ELR (cell line): ENCODE measurements around the gene CFAP157.

Source experiments
- DNase-seq: peaks from one replicate; pipeline ENCODE4 v3.0.0-alpha.2; 2015; ENCODE audit warnings: low read depth

Gene CFAP157

DNA sequence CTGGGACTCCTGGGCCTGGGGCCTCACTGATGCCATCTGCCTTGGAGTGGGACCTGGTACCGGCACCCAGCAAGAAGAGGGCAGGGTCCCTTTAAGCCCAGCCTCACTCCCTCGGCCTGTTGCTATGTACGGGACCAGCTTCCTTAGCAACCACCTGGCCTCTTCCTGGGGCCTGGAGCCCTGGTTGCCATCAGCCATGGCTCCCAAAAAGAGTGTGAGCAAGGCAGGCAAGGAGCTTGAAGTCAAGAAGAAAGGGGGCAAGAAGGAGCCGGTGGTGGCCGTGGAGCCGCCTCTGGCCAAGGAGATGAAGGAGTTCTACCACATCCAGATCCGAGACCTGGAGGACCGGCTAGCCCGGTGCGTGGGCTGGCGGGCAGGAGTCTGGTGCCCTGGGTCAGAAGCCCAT is at the start of gene CFAP157:
Gene CFAP157 (plus strand): TSS at position 153 of the 406 bp plus-strand sequence. CDS start 44 bp downstream, at position 197.
- no peak for DNase-seq

DNA sequence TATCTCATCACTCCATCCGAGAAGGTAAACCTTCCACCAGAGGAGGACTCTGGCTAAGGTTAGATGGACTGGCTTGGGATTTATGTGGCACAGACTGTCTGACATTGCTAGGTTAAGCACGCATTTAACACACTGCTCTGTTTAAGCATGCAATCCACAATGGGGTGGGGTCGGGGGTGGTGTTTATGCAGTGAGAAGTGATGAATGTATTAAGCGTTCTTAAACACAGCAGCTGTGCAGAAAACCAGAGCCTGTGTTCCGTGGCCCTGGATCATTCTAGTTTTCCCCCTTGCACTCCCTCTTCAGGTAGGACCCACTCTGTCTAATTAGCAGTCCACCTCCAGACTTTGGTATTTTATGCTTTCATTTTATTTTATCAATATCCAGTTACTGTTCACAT is 48.4 kb upstream of the CFAP157 start:
- DNase-seq, result no peak

DNA sequence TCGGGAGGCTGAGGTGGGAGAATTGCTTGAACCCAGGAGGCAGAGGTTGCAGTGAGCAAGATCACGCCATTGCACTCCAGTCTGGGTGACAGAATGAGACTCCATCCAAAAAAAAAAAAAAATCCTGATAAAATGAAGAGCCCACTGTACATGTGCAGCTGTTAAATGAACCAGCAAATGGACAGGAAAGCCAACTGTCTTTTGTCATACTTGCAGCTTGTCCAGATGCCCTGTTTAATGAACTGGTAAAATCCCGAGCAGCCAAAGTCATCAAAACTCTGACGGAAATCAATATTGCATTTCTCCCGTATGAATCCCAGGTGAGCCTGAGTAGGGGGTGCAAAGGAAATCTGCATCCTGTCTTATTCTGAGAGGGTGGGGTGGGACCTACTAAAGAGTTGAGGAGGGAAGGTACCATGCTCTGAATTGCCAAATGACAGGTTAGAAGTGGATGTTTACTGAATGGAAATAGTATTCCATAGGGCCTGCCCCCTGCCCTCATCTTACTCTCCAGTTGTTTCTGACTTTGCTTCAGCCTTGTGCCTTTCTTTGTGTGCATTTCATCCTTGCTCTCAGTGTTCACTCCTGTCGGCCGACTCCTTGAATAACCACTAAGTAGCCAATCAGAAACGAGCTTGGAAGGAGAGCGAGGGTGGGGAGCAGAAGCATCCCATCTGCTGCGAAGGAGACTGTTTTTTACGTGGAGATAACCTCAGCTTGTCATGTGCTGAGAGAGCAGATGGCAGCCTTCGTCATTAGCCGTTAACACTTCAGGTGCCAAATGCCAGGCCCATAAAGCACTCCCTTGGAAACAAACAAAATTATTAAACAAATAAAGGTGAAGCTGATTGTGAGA is 45.7 kb upstream of the CFAP157 start:
- no peak for DNase-seq

GRCh38 chr9:127662617-127663016 is 44.2 kb upstream of the CFAP157 start:
- no peak for DNase-seq

GRCh38 chr9:127664324-127664677 is 42.5 kb upstream of the CFAP157 start:
- no peak for DNase-seq

DNA sequence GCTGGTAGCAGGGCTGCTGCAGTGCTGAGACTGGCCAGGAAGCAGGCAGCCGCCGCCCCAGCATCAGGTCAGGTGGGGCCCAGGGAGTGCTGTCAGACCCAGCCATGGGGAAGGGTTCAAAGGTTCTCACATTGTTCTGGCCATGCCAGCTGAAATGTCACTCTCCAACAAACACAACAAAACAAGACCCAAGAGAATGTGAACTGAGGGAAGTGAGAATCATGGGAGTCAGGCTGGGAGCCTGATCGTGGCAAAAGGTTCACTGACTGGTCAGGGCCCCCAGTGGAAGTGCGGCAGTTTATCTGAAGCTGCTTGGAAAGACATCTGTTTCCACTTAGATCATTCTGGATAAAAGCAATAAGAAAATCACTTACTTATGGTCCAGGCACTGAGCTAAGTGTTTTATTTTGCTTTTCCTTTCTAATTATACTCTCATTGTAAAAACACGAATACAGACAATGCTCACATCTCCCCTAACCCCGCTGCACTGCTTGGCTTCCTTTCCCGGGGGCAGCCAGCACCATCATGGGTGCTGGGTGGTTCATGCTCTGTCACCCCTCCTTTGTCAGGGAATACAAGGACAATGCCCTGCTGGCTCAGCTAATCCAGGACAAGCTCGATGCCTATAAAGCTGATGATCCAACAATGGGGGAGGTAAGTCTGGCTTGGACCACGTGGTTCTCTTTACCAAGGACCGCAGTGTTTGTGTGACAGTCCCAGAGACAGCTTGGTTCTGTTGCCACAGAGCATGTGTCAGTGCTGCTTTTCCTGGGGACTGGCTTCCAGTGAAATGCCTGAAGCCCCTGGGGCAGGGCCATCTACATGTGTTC is 41.9 kb upstream of the CFAP157 start:
- no peak for DNase-seq

DNA sequence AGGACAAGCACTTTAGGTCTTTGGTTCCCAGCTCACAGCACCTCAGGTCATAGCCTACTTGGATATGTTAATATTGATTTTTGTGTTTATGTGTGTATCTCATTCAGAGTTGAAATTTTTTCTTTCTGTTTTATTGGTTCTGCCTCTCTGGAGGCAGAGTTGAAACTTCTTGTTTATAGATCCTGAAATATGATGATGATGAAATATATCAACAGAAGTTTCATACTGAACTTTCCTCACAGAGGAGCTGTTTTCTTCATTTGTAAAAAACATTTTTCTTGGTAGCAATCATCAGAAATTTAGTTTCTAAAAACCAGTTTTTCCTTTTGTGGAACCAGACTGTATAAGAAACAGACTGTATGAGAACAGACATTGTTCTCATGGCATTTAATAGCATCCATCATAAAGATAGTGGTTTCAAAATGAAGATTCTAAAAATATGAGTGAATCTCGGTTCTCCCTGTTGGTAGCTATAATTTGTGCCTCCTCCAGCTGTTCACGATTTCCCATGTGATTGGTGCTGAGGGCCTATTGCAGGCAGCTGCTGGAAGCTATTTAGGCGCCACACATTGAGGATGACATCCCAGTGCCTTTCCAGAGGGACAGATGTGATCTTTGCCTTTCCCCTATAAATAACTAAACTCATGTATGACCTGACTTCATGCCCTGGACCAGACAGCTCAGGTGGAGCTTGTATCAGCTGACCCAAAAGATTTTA is 39.5 kb upstream of the CFAP157 start:
- no peak for DNase-seq

DNA sequence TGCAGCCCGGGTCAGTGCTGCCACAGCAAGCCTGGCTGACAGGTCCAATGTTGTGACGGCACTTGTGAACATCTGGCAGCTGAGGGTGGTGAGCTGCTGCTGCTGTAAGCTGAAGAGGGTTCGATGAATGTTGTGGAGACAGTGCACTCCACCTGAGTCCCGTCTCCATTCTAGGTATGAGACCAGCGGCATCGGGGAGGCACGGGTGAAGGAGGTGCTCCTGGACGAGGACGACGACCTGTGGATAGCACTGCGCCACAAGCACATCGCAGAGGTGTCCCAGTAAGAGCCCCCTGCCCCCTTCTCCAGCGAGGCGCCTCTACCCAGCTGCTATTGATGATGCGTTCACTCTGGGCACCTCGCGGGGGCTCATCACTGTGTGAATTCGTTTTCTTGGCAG is 38.9 kb upstream of the CFAP157 start:
- DNase-seq, result no peak

DNA sequence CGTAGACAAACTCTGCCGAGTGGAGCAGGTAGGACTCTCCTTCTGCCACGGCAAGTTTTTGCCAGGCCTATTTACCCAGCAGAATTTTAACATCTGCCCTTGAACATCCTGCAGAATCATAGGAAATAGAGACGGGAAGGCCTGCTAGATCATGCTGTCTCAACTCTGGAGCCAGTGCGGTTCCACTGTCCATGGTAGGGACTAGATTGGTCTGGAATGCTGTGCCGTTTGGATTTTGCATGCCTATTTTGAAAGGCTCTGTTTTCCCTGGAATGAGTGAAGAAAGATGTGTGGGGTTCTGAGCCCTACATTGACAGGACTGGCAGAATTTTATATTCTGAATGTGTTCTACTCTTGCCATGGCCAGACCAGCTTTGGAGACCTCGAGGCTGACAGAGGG is 33.6 kb upstream of the CFAP157 start:
- no peak for DNase-seq

DNA sequence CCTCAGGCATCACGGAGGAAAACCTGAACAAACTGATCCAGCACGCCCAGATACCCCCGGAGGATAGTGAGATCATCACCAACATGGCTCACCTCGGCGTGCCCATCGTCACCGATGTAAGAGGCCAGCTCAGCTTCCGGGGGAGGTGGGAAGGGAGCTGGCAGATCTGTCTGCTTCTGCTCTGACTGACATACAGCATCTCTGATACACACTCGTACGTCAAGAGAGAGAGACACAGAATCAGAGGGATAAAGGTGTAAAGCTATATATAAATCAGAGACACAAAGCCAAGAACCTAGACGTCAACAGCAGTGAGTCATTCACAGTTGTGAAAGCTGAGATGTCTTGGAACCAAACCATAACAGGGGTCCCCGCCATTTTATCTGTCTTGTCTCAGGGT is 30.1 kb upstream of the CFAP157 start:
- no peak for DNase-seq

GRCh38 chr9:127679506-127679905 is 27.3 kb upstream of the CFAP157 start:
- DNase-seq, result no peak

- no peak for DNase-seq
Observed at GRCh38 chr9:127680226-127680625, 26.6 kb upstream of the CFAP157 start.

- DNase-seq, result no peak
Observed at GRCh38 chr9:127680846-127681245, 25.9 kb upstream of the CFAP157 start.

GRCh38 chr9:127682351-127683136 is 24.2 kb upstream of the CFAP157 start:
- no peak for DNase-seq

GRCh38 chr9:127683723-127684122 is 23.1 kb upstream of the CFAP157 start:
- DNase-seq, result peak; percentile 83

DNA sequence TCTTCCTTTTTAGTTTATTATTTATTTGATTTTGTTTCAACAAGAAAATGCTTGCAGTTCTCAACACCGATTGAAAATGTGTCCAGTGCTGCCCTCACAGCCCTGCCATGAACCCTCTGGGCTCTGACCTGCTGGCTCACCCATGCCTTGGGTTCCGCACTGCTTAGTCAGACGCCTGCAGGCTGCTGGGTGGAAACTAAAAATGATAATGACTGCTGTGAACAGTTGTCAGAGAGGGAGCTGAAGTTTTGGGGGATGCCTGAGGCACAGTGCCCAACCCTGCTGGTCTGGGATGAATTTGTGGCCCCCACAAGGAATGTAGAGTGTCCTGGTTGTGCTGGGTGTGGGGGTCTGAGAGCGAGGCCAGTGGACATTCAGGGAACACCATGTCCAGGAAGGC is 22.2 kb upstream of the CFAP157 start:
- peak; percentile 91 for DNase-seq

GRCh38 chr9:127686461-127687393 is 20.1 kb upstream of the CFAP157 start:
- DNase-seq, result peak; percentile 13

DNA sequence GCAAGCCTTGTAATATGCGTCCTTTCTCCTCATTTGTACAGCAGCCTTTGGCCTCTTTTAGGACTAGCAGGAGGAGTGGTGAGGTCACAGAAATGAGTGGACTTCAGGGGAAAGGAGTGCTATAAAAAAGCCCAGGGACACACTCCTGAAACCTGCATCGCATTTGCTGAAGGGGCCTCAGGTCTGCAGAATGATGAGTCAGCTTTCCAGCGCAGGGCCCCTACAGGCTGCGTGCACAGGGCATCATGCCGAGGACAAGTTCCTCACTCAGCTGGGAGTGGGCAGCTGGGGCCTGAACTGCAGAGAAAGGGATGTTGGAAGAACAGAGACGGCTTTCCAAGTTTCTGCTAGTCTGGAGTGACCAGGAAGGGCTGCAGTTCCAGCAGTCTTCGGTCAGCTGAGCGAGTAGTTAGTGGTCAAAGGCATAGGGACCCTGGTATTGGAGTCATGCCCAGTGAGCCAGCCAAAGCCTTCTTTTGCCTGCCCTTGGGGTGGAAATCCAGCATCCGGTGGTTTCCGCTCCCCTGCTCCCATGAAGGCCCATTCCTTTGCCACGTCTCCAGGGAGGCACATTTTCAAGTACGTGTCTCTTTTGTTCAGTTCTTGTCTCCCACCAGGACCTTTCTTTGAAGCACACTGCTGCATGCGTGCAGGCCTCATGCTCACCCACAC is 17.3 kb upstream of the CFAP157 start:
- DNase-seq, result no peak

DNA sequence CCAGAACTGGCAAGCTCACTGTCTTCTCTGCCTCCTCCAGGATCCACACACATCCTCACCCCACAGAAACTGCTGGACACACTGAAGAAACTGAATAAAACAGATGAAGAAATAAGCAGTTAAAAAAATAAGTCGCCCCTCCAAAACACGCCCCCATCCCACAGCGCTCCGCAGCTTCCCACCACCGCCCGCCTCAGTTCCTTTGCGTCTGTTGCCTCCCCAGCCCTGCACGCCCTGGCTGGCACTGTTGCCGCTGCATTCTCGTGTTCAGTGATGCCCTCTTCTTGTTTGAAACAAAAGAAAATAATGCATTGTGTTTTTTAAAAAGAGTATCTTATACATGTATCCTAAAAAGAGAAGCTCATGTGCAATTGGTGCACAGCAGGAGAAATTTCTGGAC is 16.1 kb upstream of the CFAP157 start:
- no peak for DNase-seq

DNA sequence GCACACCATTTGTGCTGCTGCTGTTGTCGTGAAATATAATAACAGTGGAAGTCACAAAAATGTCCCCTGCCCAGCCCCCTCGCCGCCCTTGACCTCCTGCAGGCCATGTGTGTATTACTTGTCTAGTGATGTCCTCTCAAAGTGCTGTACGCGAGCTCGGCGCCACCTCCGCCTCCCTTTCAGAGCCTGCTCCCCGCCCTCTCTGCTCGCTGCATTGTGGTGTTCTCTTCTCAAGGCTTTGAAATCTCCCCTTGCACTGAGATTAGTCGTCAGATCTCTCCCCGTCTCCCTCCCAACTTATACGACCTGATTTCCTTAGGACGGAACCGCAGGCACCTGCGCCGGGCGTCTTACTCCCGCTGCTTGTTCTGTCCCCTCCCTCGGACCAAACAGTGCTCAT is 14.7 kb upstream of the CFAP157 start:
- no peak for DNase-seq
